Measurements from ENCODE around the gene NIPBL.

DNA sequence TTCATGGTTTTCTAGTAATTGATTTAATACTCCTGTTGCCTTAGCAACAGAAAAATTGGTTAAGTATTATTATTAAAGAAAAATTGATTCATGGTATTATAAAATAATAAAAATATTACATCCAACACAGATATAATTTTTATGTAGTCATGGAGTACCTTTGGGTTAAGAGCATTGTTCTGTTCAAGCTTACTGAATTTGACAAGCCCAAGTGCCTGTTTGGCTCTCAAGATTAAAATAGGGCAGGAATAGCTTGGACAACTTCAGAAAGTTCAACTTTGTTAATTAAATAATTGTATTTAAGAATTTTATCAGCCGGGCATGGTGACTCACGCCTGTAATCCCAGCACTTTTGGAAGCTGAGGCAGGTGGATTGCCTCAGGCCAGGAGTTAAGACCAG, 82.0 kb downstream of the NIPBL start:
- TF ChIP-seq, protein P1, sequence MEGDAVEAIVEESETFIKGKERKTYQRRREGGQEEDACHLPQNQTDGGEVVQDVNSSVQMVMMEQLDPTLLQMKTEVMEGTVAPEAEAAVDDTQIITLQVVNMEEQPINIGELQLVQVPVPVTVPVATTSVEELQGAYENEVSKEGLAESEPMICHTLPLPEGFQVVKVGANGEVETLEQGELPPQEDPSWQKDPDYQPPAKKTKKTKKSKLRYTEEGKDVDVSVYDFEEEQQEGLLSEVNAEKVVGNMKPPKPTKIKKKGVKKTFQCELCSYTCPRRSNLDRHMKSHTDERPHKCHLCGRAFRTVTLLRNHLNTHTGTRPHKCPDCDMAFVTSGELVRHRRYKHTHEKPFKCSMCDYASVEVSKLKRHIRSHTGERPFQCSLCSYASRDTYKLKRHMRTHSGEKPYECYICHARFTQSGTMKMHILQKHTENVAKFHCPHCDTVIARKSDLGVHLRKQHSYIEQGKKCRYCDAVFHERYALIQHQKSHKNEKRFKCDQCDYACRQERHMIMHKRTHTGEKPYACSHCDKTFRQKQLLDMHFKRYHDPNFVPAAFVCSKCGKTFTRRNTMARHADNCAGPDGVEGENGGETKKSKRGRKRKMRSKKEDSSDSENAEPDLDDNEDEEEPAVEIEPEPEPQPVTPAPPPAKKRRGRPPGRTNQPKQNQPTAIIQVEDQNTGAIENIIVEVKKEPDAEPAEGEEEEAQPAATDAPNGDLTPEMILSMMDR (IDR thresholded peaks at IDR 0.05) = no peak
- TF ChIP-seq EZH2phosphoT487 (IDR thresholded peaks at IDR 0.05) (no peak), EZH2 (IDR thresholded peaks at IDR 0.05) (no peak)
